MM.1S (cell line): Measurements from ENCODE around the gene GDI1.

Source experiments
- DNase-seq: peaks from one replicate; pipeline ENCODE4 v3.0.0-alpha.2; 2015
- H2AFZ ChIP-seq: fragments of 300-600 bp; sonication (generic); 2 replicates; pipeline ENCODE4 v1.6.0; 2016; ENCODE audit warnings: antibody characterized with exemption, low read length
- H3F3A ChIP-seq: fragments of 300-600 bp; sonication (generic); 2 replicates; pipeline ENCODE4 v1.6.1; 2016; ENCODE audit warnings: mild to moderate bottlenecking, antibody characterized with exemption, low read length, moderate library complexity, mixed read lengths; ENCODE audit not compliant: insufficient read depth
- H3K27ac ChIP-seq: fragments of 300-600 bp; sonication (generic); 2 replicates; pipeline ENCODE4 v1.5.1; 2016; ENCODE audit warnings: mild to moderate bottlenecking, low read length
- H3K27me3 ChIP-seq: fragments of 300-600 bp; sonication (generic); replicated peaks from 2 replicates; pipeline ENCODE4 v1.6.0; 2016; ENCODE audit warnings: low read length; ENCODE audit not compliant: insufficient read depth
- H3K36me3 ChIP-seq: fragments of 300-600 bp; sonication (generic); replicated peaks from 2 replicates; pipeline ENCODE4 v1.6.1; 2016; ENCODE audit warnings: mild to moderate bottlenecking, low read length, mixed read lengths; ENCODE audit not compliant: insufficient read depth
- H3K4me1 ChIP-seq: fragments of 300-600 bp; sonication (generic); 2 replicates; pipeline ENCODE4 v1.6.1; 2016; ENCODE audit warnings: low read length, mixed read lengths
- H3K4me2 ChIP-seq: fragments of 300-600 bp; sonication (generic); 2 replicates; pipeline ENCODE4 v1.6.0; 2016; ENCODE audit warnings: low read depth, low read length
- H3K4me3 ChIP-seq: fragments of 300-600 bp; sonication (generic); 2 replicates; pipeline ENCODE4 v1.5.1; 2016; ENCODE audit warnings: low read length, mixed read lengths
- H3K79me2 ChIP-seq: fragments of 300-600 bp; sonication (generic); 2 replicates; pipeline ENCODE4 v1.6.1; 2016; ENCODE audit warnings: mixed run types, low read length, mixed read lengths
- H3K9ac ChIP-seq: fragments of 300-600 bp; sonication (generic); 2 replicates; pipeline ENCODE4 v1.6.1; 2016; ENCODE audit warnings: low read length, mixed read lengths
- H3K9me2 ChIP-seq: fragments of 300-600 bp; sonication (generic); replicated peaks from 2 replicates; pipeline ENCODE4 v1.6.1; 2016; ENCODE audit warnings: mild to moderate bottlenecking, low read length, mixed read lengths; ENCODE audit not compliant: insufficient read depth
- H3K9me3 ChIP-seq: fragments of 300-600 bp; sonication (generic); replicated peaks from 2 replicates; pipeline ENCODE4 v1.6.1; 2016; ENCODE audit warnings: mild to moderate bottlenecking, low read length, mixed read lengths; ENCODE audit not compliant: insufficient read depth
- H4K20me1 ChIP-seq: fragments of 300-600 bp; sonication (generic); 2 replicates; pipeline ENCODE4 v1.6.1; 2016; ENCODE audit warnings: mild to moderate bottlenecking, low read length, moderate library complexity, mixed read lengths; ENCODE audit not compliant: insufficient read depth
- CTCF ChIP-seq: fragments of 300-600 bp; sonication (generic); IDR thresholded peaks from 2 replicates; pipeline ENCODE4 v1.5.1; 2016; ENCODE audit warnings: antibody characterized with exemption, low read length, mixed read lengths
- EZH2 ChIP-seq: fragments of 300-600 bp; sonication (generic); optimal IDR thresholded peaks from 2 replicates; pipeline ENCODE3; 2017; ENCODE audit warnings: low read depth, mild to moderate bottlenecking, antibody characterized with exemption, low read length, mixed read lengths
- EZH2phosphoT487 ChIP-seq: fragments of 300-600 bp; sonication (generic); IDR thresholded peaks from 2 replicates; pipeline ENCODE4 v1.6.1; 2018; ENCODE audit warnings: antibody characterized with exemption, low read length

The GDI1 gene

GRCh38 chrX:154443479-154443910 is 6.5 kb downstream of the GDI1 start:
- Histone ChIP-seq H3K9me2 (no peaks in the 10 kb centered on the region), H3K27ac (no peak overlapping the region), H3K4me3 (peak overlapping the region; percentile 49), H3K27me3 (no peaks in the 10 kb centered on the region), H3F3A (peaks cover 8% of the 10 kb centered on the region), H3K9ac (peak overlapping the region; percentile 37; the same call in 1 of the 2 replicates), H3K9me3 (no peaks in the 10 kb centered on the region), H2AFZ (no peak overlapping the region), H3K36me3 (no peaks in the 10 kb centered on the region), H3K79me2 (peaks cover 38% of the 10 kb centered on the region), H3K4me1 (no peaks in the 10 kb centered on the region), H4K20me1 (no peaks in the 10 kb centered on the region), H3K4me2 (peak overlapping the region; percentile 62; the same call in 1 of the 2 replicates)
- TF ChIP-seq CTCF (no peak), EZH2 (no peak), EZH2phosphoT487 (no peak)
- DNase-seq: no peak

GRCh38 chrX:154443992-154444754 is 7.2 kb downstream of the GDI1 start, which contains the start of gene FAM50A:
Gene FAM50A, plus strand, starts transcription at chrX:154444141. Its CDS starts 95 bp downstream, at chrX:154444236.
- peak within 1 kb of the TSS; percentile 84 for H3K9ac ChIP-seq
- H3K9me3 ChIP-seq: no peaks in the 10 kb centered on the region
- no peak within 1 kb of the TSS for H3K27ac ChIP-seq
- H3K79me2 ChIP-seq: peaks cover 31% of the 10 kb centered on the region
- TF ChIP-seq EZH2phosphoT487 (no peak), CTCF (no peak), EZH2 (no peak)
- peaks cover 8% of the 10 kb centered on the region for H3F3A ChIP-seq
- H3K9me2 ChIP-seq: no peaks in the 10 kb centered on the region
- H2AFZ ChIP-seq: no peak within 1 kb of the TSS
- H4K20me1 ChIP-seq: no peaks in the 10 kb centered on the region
- H3K27me3 ChIP-seq: no peaks in the 10 kb centered on the region
- DNase-seq: peak; percentile 56
- no peaks in the 10 kb centered on the region for H3K4me1 ChIP-seq
- peak within 1 kb of the TSS; percentile 77 for H3K4me3 ChIP-seq
- H3K36me3 ChIP-seq: no peaks in the 10 kb centered on the region
- peak within 1 kb of the TSS; percentile 83 for H3K4me2 ChIP-seq

GRCh38 chrX:154444755-154445246 is 7.8 kb downstream of the GDI1 start:
- Histone ChIP-seq H3K4me2 (peak overlapping the region; percentile 83), H3K79me2 (peaks cover 27% of the 10 kb centered on the region), H3F3A (peaks cover 8% of the 10 kb centered on the region), H3K9ac (peak overlapping the region; percentile 84), H3K36me3 (no peaks in the 10 kb centered on the region), H3K27me3 (no peaks in the 10 kb centered on the region), H4K20me1 (no peaks in the 10 kb centered on the region), H3K9me3 (no peaks in the 10 kb centered on the region), H3K4me1 (no peaks in the 10 kb centered on the region), H2AFZ (no peak overlapping the region), H3K27ac (no peak overlapping the region), H3K4me3 (peak overlapping the region; percentile 77), H3K9me2 (no peaks in the 10 kb centered on the region)
- no peak for DNase-seq
- TF ChIP-seq EZH2: no peak
- TF ChIP-seq CTCF: no peak
